ENCODE data around the gene TSSC4.

Gene TSSC4

DNA sequence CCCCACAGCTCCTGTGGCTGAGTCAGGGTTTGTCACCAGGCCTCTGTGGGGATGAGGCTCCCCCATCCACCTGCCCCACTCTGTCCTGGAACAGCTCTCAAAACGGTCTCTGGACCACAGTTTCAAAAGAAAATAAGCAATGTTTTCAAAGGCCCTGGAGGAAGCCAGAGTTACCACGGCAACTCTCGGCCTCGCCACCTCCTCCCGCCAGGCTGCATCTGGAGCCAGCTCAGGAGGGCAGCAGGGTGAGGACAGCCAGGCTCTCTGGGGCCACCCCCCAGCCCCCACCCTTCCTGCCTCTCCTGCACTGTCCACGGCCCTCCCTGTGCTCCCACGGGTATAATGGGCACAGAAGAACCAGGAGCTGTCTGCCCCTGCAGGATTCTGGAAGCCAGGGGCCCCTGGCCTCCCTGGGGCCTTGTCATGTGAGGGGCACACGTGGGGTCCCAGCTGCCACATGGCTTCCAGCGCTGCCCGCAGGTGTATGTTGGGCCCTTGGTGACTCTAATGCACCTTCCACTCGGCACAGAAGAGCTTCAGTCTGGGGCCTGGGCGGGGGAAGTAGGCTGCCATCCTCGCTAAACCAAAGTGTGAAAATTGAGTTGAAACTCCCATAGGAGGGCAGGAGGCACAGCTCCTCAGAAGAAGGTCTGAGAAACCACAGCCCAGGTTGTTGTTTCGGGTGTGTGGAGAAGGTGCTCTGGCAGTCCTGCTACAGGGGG is 13.1 kb upstream of the TSSC4 start:
- no peak for DNase-seq

DNA sequence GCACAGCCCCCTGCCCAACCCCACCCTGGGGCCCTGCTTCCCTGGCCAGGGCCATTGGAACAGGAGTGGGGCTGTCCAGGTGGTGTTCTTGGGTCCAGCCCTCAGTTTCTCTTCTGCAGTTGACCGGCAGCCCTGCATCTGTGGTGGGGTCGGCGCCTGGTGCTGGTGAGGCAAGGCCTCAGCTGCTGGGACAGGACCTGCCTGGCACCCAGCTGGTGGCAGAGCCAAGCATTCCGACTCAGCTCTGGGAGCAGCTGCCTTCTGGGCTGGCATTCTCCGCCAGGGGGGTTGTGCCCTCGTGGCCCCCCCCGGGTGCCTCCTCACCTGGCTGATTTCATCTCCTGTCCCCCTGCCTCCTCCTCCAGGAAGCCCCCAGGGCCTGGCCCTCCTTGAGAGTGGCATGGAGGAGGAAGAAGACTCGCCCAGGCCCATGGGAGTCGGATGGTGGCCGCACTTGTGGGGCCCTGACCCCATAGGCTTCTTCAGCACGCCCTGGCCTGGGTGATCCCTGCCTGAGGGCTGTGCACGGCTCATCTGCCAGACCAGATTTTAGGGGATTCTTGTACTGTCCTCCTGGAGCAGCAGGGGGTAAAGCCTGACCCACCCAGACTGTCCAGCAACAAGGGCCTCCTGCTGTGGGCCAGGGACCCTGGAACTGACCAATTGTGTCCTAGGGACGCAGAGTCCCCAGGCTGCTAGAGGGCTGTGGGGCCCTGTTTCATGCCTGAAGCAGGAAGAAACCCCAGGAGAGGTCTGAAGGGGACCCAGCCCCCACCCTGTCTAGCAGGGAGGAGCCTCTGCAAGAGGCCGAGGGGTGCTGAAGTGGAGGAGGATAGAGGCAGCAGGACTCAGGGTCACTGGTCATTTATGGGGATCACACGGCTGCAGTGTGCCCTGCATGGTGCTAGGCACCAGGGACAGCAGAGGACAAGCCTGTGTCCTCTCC is 11.8 kb upstream of the TSSC4 start:
- no peak for DNase-seq

GRCh38 chr11:2389377-2390026 is 11.0 kb upstream of the TSSC4 start:
- no peak for DNase-seq

DNA sequence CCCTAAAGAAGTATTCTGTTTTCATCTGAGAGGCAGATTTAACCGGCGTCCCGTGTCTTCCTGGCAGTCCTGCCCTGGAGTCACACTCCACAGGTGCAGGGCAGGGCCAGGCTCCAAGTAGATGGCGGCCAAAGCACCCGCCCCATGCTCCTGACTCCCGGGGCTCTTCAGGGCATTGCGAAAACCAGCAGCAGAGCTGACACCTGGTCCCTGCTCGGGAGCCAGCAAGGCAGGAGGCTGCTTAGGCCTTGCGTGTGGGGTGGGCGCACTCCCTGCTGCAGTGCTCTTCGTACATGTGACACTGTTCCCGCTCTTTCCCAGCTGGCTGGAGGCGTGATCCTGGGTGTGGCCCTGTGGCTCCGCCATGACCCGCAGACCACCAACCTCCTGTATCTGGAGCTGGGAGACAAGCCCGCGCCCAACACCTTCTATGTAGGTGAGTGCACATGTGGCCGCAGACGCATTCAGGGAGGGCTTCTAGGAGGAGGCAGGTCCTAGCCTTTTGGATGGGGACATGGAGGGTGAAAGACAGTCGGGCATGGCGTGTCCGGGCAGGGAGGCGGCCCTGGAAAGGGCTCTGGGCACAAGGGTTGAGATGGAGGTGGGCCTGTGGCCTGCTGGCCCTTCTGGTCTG is 10.3 kb upstream of the TSSC4 start:
- DNase-seq, result no peak

DNA sequence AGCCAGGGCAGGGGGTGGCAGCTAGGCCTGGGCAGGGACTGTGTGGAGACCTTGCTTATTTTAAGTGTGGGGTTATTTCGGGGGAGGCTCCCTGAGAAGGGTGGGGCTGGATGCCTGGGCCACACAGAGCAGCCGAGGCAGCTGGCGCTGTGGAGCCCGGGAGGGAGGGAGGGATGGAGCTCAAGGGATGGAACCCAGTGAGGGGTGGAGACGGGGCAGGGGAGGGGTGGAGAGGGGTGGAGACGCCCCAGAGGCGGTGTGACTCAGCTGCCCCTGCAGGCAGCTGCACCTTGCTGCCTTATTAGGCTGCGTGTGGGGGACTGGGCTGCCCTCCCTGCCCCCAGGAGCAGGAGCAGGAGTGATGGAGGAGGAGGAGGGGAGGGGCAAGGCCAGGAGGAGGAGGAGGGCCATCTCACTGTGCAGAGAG is 9.8 kb upstream of the TSSC4 start:
- no peak for DNase-seq

- DNase-seq, result no peak
Observed at GRCh38 chr11:2391181-2391975, 9.2 kb upstream of the TSSC4 start.

DNA sequence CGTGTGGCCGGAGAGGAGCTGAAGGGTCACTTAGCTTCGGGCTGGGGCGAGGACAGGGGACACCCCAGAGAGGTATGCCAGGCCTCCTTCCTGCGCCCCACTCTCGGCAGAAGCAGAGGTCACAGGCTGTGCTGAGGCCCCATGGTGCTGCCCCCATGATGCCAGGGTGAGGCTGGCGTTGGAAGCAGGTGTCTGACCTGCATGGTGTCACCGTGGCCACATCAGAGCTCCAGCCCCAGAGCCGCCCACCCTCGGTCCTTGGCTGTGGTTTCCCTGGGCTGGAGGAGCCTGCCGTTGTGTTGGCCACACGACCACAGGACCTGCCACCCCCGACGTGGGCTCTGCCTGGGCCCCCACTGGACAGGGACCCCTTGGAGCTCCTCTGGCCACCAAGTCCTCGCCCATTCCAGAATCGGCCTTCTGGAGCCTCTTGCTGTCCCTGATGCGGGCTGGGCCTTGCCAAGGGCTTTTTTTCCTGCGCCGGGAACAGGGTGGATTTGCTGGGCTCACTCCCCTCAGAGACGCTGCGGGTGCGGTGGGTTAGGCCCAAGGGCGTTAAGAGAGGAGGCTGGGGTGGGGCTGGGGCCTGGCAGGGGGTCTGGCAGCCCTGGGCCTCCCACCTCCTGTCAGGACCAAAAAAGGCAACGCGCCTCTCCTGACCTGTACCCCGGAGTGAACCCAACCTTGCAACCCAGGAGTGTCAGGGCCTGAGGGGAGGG is 8.2 kb upstream of the TSSC4 start:
- no peak for DNase-seq

GRCh38 chr11:2393111-2393868 is 7.3 kb upstream of the TSSC4 start:
- DNase-seq, result no peak

- DNase-seq, result no peak
Observed at GRCh38 chr11:2393941-2394817, 6.4 kb upstream of the TSSC4 start.

DNA sequence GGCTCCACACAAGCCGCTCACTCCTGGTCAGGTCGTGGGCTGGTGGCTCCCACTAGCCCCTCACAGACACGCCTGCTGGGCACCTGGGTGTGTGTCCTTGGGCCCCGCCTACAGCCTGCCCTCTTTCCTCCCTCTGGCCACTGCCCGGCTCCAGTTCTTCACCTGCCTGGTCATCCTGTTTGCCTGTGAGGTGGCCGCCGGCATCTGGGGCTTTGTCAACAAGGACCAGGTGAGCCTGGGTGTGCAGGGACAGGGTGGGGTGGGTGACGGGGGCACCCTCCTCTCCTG is 5.8 kb upstream of the TSSC4 start:
- no peak for DNase-seq

GRCh38 chr11:2395211-2395730 is 5.3 kb upstream of the TSSC4 start:
- no peak for DNase-seq

DNA sequence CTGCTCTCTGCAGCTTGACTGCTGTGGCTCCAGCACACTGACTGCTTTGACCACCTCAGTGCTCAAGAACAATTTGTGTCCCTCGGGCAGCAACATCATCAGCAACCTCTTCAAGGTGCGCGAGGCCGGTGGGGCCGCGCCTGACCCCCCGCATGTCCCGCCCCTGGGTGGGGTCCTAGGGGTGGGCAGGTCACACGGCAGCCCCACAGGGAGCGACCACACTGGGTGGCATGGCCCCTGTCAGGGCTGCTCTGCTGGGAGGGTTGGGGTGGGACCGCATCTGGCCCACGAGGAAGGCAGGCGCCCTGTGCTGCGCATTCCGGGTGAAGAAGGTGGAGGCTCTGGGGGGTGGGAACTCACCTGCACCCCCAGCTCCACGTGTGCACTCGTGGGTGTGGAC is 4.7 kb upstream of the TSSC4 start:
- no peak for DNase-seq

DNA sequence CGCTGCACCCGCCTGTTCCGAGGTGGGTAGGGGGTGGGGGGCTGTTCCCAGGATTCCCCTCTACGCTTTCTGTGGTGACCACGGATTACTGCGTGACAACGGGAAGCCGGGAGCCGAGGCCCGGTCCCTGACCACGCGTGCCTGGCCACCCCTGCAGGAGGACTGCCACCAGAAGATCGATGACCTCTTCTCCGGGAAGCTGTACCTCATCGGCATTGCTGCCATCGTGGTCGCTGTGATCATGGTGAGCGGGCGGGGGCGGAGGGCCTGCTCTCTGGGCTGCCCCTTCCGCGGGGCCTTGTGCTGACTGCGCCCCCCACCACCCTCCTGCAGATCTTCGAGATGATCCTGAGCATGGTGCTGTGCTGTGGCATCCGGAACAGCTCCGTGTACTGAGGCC is 4.1 kb upstream of the TSSC4 start:
- DNase-seq, result no peak

DNA sequence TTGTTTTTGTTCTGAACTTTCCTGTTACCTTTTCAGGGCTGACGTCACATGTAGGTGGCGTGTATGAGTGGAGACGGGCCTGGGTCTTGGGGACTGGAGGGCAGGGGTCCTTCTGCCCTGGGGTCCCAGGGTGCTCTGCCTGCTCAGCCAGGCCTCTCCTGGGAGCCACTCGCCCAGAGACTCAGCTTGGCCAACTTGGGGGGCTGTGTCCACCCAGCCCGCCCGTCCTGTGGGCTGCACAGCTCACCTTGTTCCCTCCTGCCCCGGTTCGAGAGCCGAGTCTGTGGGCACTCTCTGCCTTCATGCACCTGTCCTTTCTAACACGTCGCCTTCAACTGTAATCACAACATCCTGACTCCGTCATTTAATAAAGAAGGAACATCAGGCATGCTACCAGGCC is 3.5 kb upstream of the TSSC4 start:
- no peak for DNase-seq

DNA sequence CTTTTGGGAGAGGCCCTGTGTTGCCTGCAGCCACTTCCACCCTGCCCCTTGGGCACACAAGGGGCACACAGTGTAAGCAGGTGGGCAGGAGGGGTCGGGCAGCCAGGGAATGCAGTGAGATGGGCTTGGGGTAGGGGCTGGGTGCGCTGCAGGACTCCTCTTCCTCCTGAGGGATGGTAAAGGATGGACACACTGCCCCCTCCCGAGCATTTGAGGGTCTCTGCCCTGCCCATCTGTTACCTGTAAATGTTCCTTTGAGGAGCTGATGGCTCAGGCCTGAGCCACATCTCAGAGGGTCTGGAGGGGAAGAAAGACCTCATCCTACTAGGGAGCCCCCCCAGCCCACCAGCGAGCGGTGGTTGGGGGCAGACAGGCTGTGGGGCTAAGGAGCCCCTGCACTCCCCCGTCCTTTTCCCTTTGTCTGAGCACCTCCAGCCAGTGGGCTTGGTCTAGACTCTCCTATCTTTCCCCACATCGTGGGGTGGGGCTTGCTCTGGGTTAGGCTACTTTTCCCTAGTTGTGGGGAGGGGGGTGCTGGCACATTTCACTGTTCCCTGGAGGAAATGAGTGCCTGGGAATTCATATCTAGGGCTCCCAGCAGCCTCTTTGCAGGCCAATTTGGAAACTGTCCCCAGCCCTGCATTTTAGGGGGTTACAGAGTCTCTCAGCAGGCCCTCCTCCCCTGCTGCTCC is 1.7 kb upstream of the TSSC4 start:
- DNase-seq, result no peak

- DNase-seq, result peak in 1 of 2 experiments; percentile 22
Observed at GRCh38 chr11:2399488-2400068, 972 bp upstream of the TSSC4 start.

DNA sequence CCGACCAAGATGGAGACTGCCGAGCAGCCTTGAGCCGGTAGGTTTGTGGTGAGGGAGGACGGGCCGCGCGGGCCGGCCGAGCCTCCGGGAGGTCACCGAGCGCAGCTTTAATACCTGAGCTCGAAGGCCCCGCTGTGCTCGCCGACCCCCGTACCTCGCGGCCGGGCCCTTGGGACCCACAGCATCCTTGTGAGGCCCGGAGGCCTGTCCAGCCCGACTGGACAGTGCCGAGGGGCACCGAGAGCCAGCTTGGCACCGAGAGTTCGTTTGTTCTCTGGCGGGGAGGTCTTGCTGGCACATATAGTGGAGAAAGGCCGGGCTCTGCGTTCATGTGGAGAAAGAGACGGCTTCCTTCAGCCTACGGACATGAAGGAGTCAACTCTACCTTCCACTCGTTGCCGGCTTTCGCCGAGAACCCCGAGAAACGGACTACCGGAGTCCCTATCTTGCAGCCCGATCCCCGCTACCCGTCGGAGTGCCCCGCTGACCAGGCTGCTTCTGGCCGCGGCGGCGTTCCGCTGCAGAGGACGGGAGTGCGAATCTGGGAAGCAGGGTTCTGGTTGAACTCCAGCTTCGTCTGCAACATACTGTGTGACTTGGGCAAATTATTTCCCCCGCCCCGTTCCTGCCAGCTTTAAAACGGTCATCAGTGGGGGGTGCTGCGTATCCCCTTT is 349 bp downstream of the TSSC4 start:
- no peak for DNase-seq

GRCh38 chr11:2401436-2401984 is 960 bp downstream of the TSSC4 start:
- no peak for DNase-seq

Measured in stimulated activated CD4-positive, alpha-beta T cell treated with anti-CD3 and anti-CD28 coated beads, Interleukin-4, amount 100 ng/mL, for 4 hours (primary cell).